SK-N-SH (cell line): ENCODE measurements around the gene BCL7C.

Experiments
- CTCF ChIP-seq: fragments of 200-600 bp; sonication (generic); IDR thresholded peaks from 2 replicates; pipeline ENCODE4 v1.6.1; 2017; ENCODE audit warnings: antibody characterized with exemption, mild to moderate bottlenecking, moderate library complexity
- EP300 ChIP-seq, 2 experiments: IDR thresholded peaks; 2 replicates each; pipeline versions ENCODE4 v1.4.0 to v1.6.1; 2012; ENCODE audit warnings: borderline replicate concordance in 1 of 2, low read depth in 1 of 2, low read length in 1 of 2
- EZH2phosphoT487 ChIP-seq: fragments of 200-600 bp; sonication (generic); IDR thresholded peaks from 2 replicates; pipeline ENCODE4 v1.6.1; 2017; ENCODE audit warnings: low read depth, mixed run types, mild to moderate bottlenecking, antibody characterized with exemption, moderate library complexity, borderline replicate concordance
- FOXJ3 ChIP-seq: sonication (generic); formaldehyde crosslinking; IDR thresholded peaks from 2 replicates; pipeline ENCODE4 v1.5.1; 2020; ENCODE audit warnings: mild to moderate bottlenecking, missing genetic modification reagents
- GATA2 ChIP-seq: sonication (generic); formaldehyde crosslinking; IDR thresholded peaks from 2 replicates; pipeline ENCODE4 v1.5.0; 2020; ENCODE audit warnings: mild to moderate bottlenecking, missing genetic modification reagents
- MAX ChIP-seq: IDR thresholded peaks from 2 replicates; pipeline ENCODE4 v1.4.0; 2012; ENCODE audit warnings: low read depth
- NRF1 ChIP-seq: IDR thresholded peaks from 2 replicates; pipeline ENCODE4 v1.6.1; 2012; ENCODE audit warnings: low read depth, mild to moderate bottlenecking, low read length
- PBX3 ChIP-seq: IDR thresholded peaks from 2 replicates; pipeline ENCODE4; 2012
- RAD21 ChIP-seq: IDR thresholded peaks from 2 replicates; pipeline ENCODE4 v1.6.1; 2012; ENCODE audit warnings: mild to moderate bottlenecking, low read length
- REST ChIP-seq: IDR thresholded peaks from 2 replicates; pipeline ENCODE4 v1.6.1; 2012; ENCODE audit warnings: mild to moderate bottlenecking, low read depth, low read length, moderate library complexity
- RFX5 ChIP-seq: IDR thresholded peaks from 2 replicates; pipeline ENCODE4 v1.6.1; 2012; ENCODE audit warnings: mild to moderate bottlenecking, improper control_type of control experiment, low read length
- SMC3 ChIP-seq: IDR thresholded peaks from 2 replicates; pipeline ENCODE4 v1.6.1; 2012; ENCODE audit warnings: low read depth, low read length, improper control_type of control experiment
- TAF1 ChIP-seq: IDR thresholded peaks from 2 replicates; pipeline ENCODE4 v1.6.1; 2012; ENCODE audit warnings: low read depth, mild to moderate bottlenecking, low read length, moderate library complexity, borderline replicate concordance

- no peak for TF ChIP-seq CTCF
- TF ChIP-seq FOXJ3 (CRISPR knock-in tag) = no peak
- no peak for TF ChIP-seq EZH2phosphoT487
- no peak for TF ChIP-seq GATA2 (CRISPR knock-in tag)
- TF ChIP-seq RFX5 = no peak
- no peak for TF ChIP-seq RAD21
- TF ChIP-seq TAF1 = no peak
- TF ChIP-seq MAX = no peak
- no peak for TF ChIP-seq NRF1
- no peak for TF ChIP-seq REST
- TF ChIP-seq PBX3 = no peak
- no peak for TF ChIP-seq EP300 (IDR thresholded peaks at IDR 0.05; ENCODE audit: borderline replicate concordance in 1 of 2, low read depth in 1 of 2, low read length in 1 of 2)
- TF ChIP-seq SMC3 = no peak
These were observed 19.0 kb upstream of the BCL7C start for GRCh38 chr16:30912794-30913412.
